Left lung (tissue), 10 donors: Measurements from ENCODE around the gene FADD. TPM values are rescaled to one million over a fixed set of nuclear protein-coding genes. Genes with fewer than 3 reads are reported as not detected.

Experiments used
- ATAC-seq: fragments of 200-7000 bp; cut with Tn5 transposase; one replicate; pipeline ENCODE4 v1.9.1; 2020; ENCODE audit warnings: moderate library complexity
- DNase-seq, 4 donors: peaks; one replicate each; pipeline ENCODE4 v3.0.0-alpha.2; 2013 to 2020
- H3K27ac ChIP-seq, 2 donors: fragments of 200-600 bp; sonication (generic) in 1 of 2; one replicate each; pipeline versions ENCODE4 v1.5.0 to v1.8.0; 2020 to 2021
- H3K27me3 ChIP-seq, 2 donors: fragments of 200-600 bp; sonication (generic) in 1 of 2; one replicate each; pipeline versions ENCODE4 v1.5.0 to v1.8.0; 2020 to 2021
- H3K36me3 ChIP-seq, 2 donors: fragments of 200-600 bp; sonication (generic) in 1 of 2; one replicate each; pipeline versions ENCODE4 v1.5.0 to v1.8.0; 2020 to 2021
- H3K4me1 ChIP-seq, 2 donors: fragments of 200-600 bp; one replicate each; pipeline ENCODE4 v1.8.0; 2021
- H3K4me3 ChIP-seq, 2 donors: fragments of 200-600 bp; sonication (generic) in 1 of 2; one replicate each; pipeline versions ENCODE4 v1.5.0 to v1.8.0; 2020 to 2021; ENCODE audit warnings: mild to moderate bottlenecking in 1 of 2
- H3K9me3 ChIP-seq, 2 donors: fragments of 200-600 bp; sonication (generic) in 1 of 2; one replicate each; pipeline versions ENCODE4 v1.5.0 to v1.8.0; 2020 to 2021
- intact Hi-C, 2 donors: fragments of 100-400 bp; cut with DNase I; formaldehyde crosslinking; loops; one replicate each; pipeline versions ENCODE4 v1.11.2 to v1.14.2; 2022
- polyA plus RNA-seq, 6 donors: library from polyadenylated mRNA; unstranded; fragments of 120-200 nt; gene quantifications; one replicate each; pipeline ENCODE4 v1.2.1, GENCODE V29; 2013; ENCODE audit not compliant: insufficient read length in 6 of 6
- total RNA-seq, 2 donors: library from RNA; stranded (reverse); fragmentation: NEBNext Ultra II Directional; extraction: Animal tissue kit (Norgen Biotek cat#: 25700); gene quantifications; one replicate each; pipeline ENCODE4 v1.2.1, GENCODE V29; 2021
- TF ChIP-seq, protein P1 (sequence below), 2 donors: fragments of 200-600 bp; sonication (generic) in 1 of 2; IDR thresholded peaks; one replicate each; pipeline versions ENCODE4 v1.5.0 to v1.8.0; 2021; ENCODE audit warnings: antibody characterized with exemption in 2 of 2
- donor health status: DM: no; HTN: yes; CAD: no.
- donor health status: DM: no; HTN: no; CAD: no.

FADD gene
- total and polyA plus RNA-seq, 8 donors = 10.6 to 28.4 (median 14.4) TPM

DNA sequence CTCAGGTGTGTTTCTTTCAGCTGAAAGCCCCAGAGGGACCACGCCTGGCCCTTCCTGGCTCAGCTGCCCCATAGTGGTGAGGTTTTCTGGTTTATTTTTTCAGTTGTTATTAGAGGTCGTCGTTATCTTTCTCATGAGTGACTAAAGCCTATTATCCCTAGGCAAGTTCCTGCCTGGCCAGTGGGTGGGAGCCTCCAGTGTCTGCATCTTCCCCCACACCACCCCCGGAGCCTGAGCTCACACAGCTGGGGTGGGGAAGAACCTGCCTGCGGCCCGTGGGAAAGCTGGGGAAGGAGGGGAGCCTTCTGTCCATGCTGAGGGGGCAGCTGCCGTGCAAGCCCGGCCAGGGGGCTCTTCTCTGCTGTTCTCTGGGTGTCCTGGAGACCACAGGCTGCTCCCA lies 43.1 kb downstream of the FADD start:
- no peak overlapping the region for H3K4me3 ChIP-seq
- no peak for ATAC-seq
- no peaks in the 10 kb centered on the region for H3K9me3 ChIP-seq
- H3K4me1 ChIP-seq = no peaks in the 10 kb centered on the region
- no peak for DNase-seq
- no peak overlapping the region for H3K27ac ChIP-seq
- intact Hi-C loops = no loop called here
- TF ChIP-seq, protein P1, sequence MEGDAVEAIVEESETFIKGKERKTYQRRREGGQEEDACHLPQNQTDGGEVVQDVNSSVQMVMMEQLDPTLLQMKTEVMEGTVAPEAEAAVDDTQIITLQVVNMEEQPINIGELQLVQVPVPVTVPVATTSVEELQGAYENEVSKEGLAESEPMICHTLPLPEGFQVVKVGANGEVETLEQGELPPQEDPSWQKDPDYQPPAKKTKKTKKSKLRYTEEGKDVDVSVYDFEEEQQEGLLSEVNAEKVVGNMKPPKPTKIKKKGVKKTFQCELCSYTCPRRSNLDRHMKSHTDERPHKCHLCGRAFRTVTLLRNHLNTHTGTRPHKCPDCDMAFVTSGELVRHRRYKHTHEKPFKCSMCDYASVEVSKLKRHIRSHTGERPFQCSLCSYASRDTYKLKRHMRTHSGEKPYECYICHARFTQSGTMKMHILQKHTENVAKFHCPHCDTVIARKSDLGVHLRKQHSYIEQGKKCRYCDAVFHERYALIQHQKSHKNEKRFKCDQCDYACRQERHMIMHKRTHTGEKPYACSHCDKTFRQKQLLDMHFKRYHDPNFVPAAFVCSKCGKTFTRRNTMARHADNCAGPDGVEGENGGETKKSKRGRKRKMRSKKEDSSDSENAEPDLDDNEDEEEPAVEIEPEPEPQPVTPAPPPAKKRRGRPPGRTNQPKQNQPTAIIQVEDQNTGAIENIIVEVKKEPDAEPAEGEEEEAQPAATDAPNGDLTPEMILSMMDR (IDR thresholded peaks at IDR 0.05) = no peak
- no peaks in the 10 kb centered on the region for H3K27me3 ChIP-seq
- H3K36me3 ChIP-seq = no peaks in the 10 kb centered on the region

DNA sequence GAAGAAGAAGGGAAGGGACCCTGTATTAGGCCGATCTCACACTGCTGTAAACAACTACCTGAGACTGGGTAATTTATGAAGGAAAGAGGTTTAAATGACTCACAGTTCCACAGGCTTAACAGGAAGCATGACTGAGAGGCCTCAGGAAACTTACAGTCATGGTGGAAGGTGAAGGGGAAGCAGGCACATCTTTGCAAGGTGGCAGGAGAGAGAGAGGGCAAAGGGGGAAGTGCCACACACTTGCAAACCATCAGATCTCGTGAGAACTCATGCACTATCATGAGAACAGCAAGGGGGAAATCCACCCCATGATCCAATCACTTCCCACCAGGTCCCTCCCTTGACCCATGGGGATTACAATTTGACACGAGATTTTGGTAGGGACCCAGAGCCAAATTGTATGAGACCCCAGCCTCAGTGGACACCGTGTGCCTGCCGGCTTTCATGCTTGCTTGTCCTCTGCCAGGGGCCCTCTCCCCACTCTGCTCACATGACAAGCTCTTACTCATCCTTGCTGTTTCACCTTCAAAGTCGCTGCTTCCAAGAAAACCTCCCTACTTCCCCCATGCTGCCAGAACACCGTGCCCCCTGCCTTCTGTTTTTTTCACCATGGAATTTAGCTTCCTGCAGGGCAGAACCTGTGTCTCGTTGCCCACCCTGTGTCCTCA lies 44.1 kb downstream of the FADD start:
- no peaks in the 10 kb centered on the region for H3K4me1 ChIP-seq
- TF ChIP-seq, protein P1 (IDR thresholded peaks at IDR 0.05) = no peak
- no peaks in the 10 kb centered on the region for H3K27me3 ChIP-seq
- no peak overlapping the region for H3K27ac ChIP-seq
- no peak overlapping the region for H3K4me3 ChIP-seq
- intact Hi-C loops = no loop called here
- no peaks in the 10 kb centered on the region for H3K9me3 ChIP-seq
- ATAC-seq (no peak), DNase-seq (no peak)
- no peaks in the 10 kb centered on the region for H3K36me3 ChIP-seq

DNA sequence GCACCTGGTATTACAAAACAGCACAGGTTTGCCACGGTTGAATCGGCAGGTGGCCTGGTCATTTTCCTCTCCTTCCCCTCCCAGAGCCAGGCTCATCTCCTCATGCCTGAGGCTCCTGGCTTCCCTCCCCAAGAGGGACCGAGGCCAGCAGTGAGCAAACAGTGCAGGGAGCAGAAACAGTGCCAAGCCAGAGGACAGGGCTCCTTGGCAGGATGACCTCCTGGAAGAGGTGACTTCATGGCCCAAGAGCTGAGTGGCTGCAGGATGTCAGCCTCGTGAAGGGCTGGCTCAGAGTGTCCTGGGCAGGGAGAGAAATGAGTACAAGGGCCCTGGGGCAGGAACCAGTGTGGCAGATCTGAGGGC lies 44.6 kb downstream of the FADD start:
- no peaks in the 10 kb centered on the region for H3K4me1 ChIP-seq
- intact Hi-C loops = no loop called here
- no peak for DNase-seq
- H3K27me3 ChIP-seq = no peaks in the 10 kb centered on the region
- no peaks in the 10 kb centered on the region for H3K36me3 ChIP-seq
- no peak overlapping the region for H3K27ac ChIP-seq
- TF ChIP-seq, protein P1 (IDR thresholded peaks at IDR 0.05) = no peak
- H3K4me3 ChIP-seq = no peak overlapping the region
- H3K9me3 ChIP-seq = no peaks in the 10 kb centered on the region
- no peak for ATAC-seq

DNA sequence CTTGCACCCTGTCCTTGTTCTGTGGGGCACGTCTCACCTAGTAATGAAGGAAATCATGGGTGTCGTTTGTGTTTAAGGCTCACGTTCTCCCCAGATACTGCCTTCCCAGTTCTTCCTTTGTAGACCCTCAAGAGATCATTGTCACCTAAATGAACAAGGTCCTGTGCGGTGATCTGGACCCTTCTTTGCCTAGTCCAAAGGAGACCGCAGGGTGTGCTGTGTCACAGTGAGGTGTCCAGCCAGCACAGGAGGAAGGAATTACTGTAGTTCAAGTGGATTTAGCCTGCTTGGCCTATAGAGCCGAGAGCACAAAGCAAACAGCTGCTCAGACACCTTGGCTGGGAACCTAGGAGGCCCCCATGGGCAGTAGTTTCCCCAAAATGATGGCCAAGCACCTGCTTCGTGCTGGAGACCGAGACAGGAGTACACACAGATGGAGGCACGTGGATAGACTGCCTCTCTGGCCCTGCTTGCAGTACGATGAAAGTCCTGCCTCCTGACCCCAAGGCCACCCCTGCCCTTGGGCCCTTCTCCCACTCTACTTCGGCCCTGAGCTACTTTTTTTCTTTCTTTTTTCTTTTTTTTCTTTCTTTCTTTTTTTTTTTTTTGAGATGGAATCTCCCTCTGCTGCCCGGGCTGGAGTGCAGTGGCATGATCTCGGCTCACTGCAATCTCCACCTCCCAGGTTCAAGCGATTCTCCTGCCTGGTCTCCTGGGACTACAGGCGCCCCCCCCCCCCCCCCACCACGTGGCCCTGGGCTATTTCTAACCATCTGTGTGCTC lies 48.0 kb downstream of the FADD start:
- H3K9me3 ChIP-seq = no peaks in the 10 kb centered on the region
- no peak overlapping the region for H3K4me3 ChIP-seq
- H3K27ac ChIP-seq = no peak overlapping the region
- no peaks in the 10 kb centered on the region for H3K4me1 ChIP-seq
- DNase-seq (no peak), ATAC-seq (peak; percentile 60)
- TF ChIP-seq, protein P1 (IDR thresholded peaks at IDR 0.05) = no peak
- H3K36me3 ChIP-seq = no peaks in the 10 kb centered on the region
- no peaks in the 10 kb centered on the region for H3K27me3 ChIP-seq
- intact Hi-C loops = no loop called here

DNA sequence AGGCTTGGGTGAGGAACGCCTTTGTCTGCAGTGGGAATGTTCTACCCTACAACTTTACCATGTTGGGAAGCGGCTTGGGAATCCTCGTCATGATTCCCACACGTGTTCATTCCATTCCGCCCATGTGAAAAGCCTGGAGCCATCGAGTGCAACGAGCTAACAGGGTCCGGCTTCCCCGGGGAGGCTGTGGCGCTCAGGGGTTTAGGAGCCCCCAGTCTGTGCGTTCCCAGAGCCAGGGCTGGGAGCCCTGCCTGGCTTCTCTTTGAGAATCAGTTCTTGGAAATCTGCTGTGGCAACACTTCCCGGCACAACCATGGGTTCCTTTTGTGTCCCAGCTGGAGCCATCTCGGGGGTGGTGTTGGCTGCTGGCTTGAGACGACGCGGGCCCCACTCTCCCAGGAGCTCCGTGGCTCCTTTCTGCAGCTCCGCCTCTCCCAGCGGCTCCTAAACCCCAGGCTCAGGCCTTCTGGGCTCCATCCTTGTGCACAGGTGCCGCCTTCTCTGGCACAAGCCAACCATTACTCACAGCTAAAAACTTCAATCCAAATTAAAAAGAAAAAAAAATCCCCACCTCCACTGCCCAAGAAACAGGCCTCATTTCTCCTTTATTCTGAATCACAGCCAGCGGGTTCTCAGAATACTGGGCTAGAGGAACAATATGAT lies 48.7 kb downstream of the FADD start:
- intact Hi-C loops = no loop called here
- no peak overlapping the region for H3K27ac ChIP-seq

More for the DNA sequence above, 48.7 kb downstream of the FADD start:
- DNase-seq (no peak), ATAC-seq (no peak)
- Histone ChIP-seq H3K36me3 (no peaks in the 10 kb centered on the region), H3K4me3 (no peak overlapping the region), H3K9me3 (no peaks in the 10 kb centered on the region), H3K27me3 (no peaks in the 10 kb centered on the region), H3K4me1 (no peaks in the 10 kb centered on the region)
- TF ChIP-seq, protein P1 (IDR thresholded peaks at IDR 0.05) = no peak
